Measurements from ENCODE around the gene LCN12.

Gene LCN12

GRCh38 chr9:136951541-136952320, at the start of gene LCN12:
LCN12 (plus strand) TSS chr9:136952273; CDS start chr9:136952328, 55 bp downstream.
- DNase-seq: no peak

- no peak for DNase-seq
Measured at GRCh38 chr9:136903041-136903554, 49.0 kb upstream of the LCN12 start.

- DNase-seq: no peak
Measured at GRCh38 chr9:136906266-136906665, 45.8 kb upstream of the LCN12 start.

GRCh38 chr9:136907011-136907914, 44.8 kb upstream of the LCN12 start:
- no peak for DNase-seq

GRCh38 chr9:136910197-136910900, 41.7 kb upstream of the LCN12 start:
- no peak for DNase-seq

- no peak for DNase-seq
Measured at GRCh38 chr9:136910901-136911245, 41.2 kb upstream of the LCN12 start.

- DNase-seq: no peak
Measured at GRCh38 chr9:136913701-136914438, 38.2 kb upstream of the LCN12 start.

- DNase-seq: no peak
Measured at GRCh38 chr9:136915632-136916329, 36.3 kb upstream of the LCN12 start.

GRCh38 chr9:136916330-136917184, 35.5 kb upstream of the LCN12 start:
- no peak for DNase-seq

- DNase-seq: no peak
Measured at GRCh38 chr9:136917902-136918301, 34.2 kb upstream of the LCN12 start.

GRCh38 chr9:136920069-136920468, 32.0 kb upstream of the LCN12 start:
- no peak for DNase-seq

GRCh38 chr9:136920734-136921231, 31.3 kb upstream of the LCN12 start:
- no peak for DNase-seq

- DNase-seq: no peak
Measured at GRCh38 chr9:136921307-136921706, 30.8 kb upstream of the LCN12 start.

GRCh38 chr9:136921718-136922117, 30.4 kb upstream of the LCN12 start:
- no peak for DNase-seq

GRCh38 chr9:136922540-136922939, 29.5 kb upstream of the LCN12 start:
- no peak for DNase-seq

GRCh38 chr9:136923881-136924280, 28.2 kb upstream of the LCN12 start:
- DNase-seq: no peak

- DNase-seq: no peak
Measured at GRCh38 chr9:136925414-136926153, 26.5 kb upstream of the LCN12 start.

- no peak for DNase-seq
Measured at GRCh38 chr9:136926154-136926704, 25.8 kb upstream of the LCN12 start.

- no peak for DNase-seq
Measured at GRCh38 chr9:136926749-136927148, 25.3 kb upstream of the LCN12 start.

Data from midbrain (tissue), 1 donor.